Sigmoid colon (tissue), 4 donors: ENCODE measurements around the gene HMCN2.

Experiments used
- CTCF ChIP-seq, 4 experiments: fragments of 450-650 bp in 3 of 4; fragments of 200-600 bp in 1 of 4; IDR thresholded peaks; one replicate each; pipeline ENCODE4 v1.5.1; 2016 to 2019; ENCODE audit warnings: antibody characterized with exemption in 4 of 4, mild to moderate bottlenecking in 3 of 4, moderate library complexity in 2 of 4
- EP300 ChIP-seq, 4 donors: sonication (generic); formaldehyde crosslinking; IDR thresholded peaks; one replicate each; pipeline ENCODE4 v1.6.1; 2017; ENCODE audit warnings: antibody characterized with exemption in 4 of 4

GRCh38 chr9:130331573-130331972, 66.0 kb downstream of the HMCN2 start:
- TF ChIP-seq CTCF (IDR thresholded peaks at IDR 0.05) (no peak), EP300 (IDR thresholded peaks at IDR 0.05) (peak in 2 of 4 donors; percentile 62 to 91)
